Stimulated activated CD4-positive, alpha-beta T cell treated with anti-CD3 and anti-CD28 coated beads, Interleukin-1b, Interleukin-23, amount 100 ng/mL, for 4 hours (primary cell): Measurements from ENCODE around the gene TMTC1.

Experiments
- DNase-seq, 2 donors: peaks; one replicate each; pipeline ENCODE4 v3.0.0-alpha.2; 2020; ENCODE audit warnings: low read depth in 2 of 2

Gene TMTC1

DNA sequence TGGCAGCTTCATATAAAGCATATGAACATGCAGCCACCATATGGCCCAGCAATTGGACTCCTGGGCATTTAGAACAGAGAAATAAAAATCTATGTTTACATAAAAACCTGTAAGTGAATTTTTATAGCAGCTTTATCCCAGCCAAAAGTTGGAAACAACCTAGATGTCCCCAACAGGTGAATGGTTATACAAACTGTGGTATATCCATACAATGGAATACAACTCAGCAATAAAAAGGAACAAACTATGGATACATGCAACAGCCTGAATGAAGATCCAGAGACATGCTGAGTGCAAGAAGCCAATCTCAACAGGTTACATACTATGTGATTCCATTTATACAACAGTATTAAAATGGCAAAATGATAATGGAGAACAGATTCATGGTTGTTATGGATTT lies 3.7 kb downstream of the TMTC1 start:
- DNase-seq = no peak

DNA sequence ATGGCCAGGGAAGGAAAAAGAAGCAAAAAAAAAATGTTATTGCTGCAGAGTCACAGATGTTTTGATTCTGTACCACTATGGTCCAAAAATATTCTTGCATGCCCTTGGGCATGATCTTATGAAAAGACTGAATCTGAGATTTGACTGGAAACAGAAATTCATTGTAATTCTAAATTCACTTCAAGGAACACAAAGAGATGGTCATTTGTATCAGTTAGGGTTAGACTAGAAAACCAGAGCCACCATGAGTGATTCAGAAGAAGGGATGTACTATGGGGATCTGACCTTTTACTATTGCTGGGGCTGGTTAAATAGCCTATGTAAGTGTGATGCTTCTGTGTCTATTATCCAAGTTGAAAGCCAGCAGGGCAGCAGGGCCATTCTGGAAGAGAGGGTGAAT lies 5.2 kb downstream of the TMTC1 start:
- DNase-seq = no peak

DNA sequence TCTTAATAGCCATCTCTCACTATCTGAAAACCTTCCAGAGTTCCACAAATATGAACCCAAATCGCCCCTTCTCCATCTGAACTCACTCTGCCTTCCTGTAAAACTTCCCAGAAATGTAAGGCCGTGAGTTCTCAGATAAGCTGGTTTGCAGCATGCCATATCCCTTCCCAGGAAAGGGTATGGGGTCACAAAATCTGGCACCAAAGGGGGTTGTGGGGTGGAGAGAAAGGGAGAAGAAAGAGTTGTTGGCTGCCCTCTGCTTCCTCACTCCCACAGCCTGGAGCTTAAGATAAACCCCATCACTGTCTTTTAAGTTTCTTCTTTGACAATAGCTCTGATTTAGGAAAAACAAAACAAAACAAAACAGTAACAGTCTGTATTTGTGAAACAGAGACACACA lies 10.7 kb downstream of the TMTC1 start:
- DNase-seq = no peak

DNA sequence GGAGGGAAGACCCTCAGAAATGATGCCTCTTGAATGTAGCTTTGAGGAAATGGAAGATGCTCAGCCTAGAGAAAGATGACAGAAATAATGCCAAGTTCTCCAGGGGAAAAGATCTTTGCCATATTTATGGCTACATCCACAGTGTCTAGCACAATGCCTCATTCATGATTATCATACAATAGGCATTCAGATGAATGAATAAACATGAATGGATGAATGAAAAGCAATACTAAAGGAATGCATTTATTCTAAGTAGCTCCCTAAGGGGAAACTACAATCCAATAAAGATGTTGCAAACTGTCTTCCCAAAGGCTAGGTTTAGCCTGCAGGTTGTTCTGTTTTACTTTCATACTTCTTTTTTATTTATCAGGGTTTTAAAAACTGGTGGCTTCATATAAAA lies 12.0 kb downstream of the TMTC1 start:
- no peak for DNase-seq

DNA sequence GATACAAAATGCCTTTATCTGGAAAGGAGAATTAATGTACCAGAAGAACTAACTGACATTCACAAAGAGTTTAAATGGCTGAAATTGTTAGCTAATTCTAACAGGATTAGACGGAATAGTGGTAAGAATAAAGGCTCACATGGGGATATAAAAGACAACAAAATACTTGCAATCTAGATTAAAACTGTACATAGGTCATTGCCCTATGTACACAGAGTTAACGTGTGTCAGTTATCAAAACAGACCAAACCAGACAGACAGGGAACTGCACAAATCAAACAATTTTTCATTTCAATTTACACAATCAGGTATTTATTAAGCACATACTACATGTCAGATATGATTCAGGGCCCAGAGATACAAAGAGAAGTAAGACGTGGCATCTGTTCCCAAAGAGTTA lies 12.6 kb downstream of the TMTC1 start:
- DNase-seq = no peak

DNA sequence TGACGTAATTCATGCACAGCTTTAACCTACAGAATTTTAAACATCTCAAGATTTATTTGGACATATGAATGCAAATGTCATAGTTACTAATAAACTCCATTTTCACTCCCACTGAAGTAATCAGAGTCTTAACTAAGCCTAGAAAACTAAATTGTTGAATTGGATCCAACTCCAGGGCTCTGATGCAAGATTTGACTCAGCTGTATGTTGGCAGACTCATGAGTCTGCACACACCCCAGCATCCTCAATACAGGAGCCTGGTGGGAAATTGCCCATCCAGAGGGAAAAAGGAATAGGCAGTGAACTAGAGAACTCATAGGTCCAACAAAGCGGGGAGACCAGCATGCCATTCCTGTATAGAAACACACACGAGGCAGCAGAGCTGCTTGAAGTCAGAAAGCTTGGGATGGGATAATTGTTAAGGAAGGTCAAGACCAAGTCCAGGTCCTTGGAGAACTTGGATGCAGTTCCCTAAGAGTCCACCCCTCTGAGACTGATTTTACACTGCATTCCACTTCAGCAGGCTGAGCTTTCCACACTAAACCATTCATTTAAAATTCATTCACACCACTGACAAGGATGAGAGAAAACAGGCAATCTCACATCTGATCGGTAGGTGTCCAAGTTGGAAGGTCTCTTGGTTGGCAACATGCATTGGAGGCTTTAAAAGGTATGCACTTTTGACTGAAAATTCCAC lies 14.4 kb downstream of the TMTC1 start:
- DNase-seq = no peak

DNA sequence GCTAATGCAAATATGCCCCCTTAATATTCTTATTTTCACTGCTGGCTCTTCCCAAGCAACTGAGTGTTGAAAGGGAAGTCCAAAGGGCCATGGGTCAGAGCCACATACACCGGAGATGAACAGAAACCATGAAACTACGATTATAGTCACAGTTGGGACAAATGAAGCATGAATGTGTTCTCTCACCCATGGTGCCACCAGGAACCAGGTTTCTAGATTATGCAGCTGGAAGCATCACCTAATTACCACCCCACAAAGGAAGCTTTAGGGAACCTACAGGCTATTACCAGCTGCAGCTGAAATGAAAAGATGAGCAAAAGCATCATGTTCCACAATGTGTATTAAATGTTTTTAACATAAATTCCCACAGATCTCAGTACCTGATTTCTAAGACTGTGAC lies 15.4 kb downstream of the TMTC1 start:
- no peak for DNase-seq

DNA sequence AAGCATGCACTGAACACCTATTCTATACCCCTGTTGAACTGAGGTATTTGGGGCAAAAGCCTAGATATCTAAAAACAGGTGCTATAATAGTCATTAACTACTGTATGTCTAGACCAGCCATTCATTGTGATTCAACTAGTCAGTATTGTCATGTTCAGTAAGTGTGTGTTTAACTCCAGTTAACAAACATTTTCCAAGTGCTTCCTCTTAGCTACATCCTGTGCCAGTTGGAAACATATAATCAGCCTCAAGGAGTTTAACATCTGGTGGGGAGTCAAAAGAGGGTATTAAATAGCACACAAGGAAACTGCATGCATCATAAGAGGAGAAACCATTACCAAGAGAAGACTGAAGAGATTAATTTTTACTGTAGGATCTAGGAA lies 20.4 kb downstream of the TMTC1 start:
- DNase-seq = no peak

DNA sequence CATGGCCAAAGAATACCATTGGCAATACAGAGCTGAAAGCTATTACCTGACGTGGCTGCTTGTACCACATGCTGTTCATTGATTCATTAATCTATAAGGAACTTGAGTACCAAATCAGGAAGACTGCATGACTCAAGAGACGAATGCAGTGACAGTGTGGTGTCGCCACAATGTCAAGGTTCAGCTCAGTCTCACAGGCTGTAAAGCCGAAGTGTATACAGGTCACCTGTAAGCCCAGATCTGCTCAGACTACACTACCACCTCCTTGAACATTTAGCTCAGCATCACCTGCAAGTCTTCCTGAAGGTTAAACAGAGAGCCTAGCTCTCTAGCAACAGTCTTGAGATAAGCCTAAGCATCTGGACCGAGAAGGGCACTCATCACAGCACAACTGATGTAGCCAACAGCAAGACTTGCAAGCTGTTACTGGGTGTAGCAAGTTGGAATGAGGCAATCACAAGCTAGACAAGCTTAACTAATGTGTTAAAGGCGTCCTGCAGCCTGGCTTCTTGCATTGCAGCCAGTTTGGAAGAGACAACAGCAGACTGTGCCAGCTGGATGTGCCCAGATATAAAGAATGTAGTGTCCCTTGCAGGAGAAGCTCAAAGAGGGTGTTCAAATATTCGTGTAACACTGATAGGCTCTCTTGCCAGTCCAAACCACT lies 21.0 kb downstream of the TMTC1 start:
- no peak for DNase-seq

DNA sequence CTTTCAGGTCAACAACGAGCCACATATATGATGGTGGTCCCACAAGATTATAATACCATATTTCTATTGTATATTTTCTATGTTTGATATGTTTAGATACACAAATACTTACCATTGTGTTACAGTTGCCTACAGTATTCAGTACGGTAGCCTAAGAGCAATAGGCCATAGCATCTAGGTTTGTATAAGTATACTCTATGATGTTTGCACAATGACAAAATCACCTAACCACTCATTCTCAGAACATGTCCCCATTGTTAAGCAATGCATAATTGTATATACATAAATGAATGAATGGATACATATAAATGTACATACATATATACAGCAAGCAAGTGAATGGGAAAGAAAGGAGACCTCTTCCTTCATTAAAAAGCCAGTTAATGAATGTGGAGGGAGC lies 23.8 kb downstream of the TMTC1 start:
- no peak for DNase-seq

DNA sequence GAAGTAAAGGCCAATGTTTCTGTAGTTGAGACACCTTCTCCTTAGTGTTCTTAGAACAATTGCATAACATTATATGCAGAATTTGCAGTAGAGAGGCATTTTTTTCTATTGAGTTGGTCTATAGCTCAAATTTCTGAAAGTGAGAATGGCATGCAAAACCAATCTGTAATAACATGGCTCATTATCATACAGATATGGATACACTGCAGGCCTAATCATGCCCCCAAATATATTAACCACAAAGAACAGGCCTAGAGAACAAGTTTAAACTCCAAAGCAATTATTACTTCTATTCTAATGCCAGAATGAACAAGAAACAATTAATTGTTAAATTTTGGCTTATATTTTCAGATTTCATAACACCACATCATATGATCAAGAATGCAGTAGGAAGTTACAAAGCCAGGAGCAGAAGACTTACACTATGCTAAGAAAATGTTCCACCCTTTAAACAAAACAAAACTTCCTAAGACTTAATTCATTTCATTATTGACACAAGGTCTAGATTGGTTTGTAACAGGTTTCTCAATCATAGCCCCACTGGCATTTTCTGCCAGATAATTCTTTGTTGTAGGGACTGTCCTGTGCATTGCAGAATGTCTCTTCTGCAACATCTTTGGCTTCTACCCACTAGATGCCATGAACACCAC lies 26.9 kb downstream of the TMTC1 start:
- DNase-seq = no peak

DNA sequence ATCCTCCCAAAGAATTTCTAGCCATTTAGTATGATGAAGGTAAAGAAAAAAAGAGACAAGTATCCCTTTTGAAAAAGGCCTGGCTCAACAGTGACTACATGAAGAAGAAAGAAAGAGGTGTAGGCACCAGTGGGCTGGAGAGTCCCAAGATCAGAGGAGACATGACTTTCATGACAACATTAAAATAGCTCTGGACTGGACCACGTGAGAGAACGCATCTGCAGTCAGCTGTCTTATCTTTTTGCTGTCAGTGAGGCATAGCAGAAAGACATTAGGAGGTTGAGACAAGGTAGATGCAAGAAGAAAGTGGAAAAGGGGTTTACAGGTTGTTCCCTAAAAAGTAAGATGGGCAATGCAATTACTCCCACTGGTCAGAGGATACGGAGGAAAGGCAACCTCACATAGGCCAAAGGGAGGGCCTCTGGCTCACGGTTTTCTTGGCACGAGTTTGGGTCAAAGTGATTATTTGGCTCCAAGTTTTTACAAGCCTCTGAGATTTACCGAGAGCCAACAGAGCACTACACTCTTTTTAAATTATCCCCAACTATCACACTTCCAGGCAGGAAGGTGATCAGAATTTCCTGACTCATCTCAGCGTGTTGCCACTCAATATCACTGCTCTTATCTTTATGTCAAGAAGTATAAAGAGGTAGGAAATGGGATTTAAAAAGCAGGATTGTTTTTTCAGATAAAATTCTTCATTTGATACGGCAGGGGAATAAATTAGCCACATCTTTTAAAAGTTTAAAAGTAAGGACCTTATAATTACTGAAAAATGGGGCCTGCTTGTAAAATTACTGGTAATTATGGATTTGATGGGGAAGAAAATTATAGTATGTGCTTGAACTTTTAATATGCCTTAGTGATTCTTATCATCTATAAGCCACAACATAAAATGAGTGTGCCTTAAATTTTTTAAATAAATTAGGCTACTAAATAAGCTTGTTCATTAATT lies 29.2 kb downstream of the TMTC1 start:
- DNase-seq = no peak

DNA sequence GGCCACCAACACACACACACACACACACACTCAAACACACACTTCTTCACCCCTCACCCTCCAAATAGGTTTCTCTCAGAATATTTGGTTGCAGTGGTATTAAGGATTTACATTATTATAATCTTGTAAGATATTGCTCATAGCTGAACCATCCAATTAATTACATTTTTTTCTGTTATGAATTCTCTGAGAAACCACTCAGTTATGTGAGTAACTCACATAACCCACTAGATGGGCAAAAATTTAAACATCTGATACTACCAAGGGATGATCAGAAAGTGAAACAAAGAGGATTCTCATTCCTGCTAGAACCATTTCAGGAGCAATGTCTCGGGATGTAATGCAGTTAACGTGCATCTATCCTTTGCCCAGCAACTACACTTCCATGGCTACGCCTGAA lies 31.6 kb downstream of the TMTC1 start:
- no peak for DNase-seq

DNA sequence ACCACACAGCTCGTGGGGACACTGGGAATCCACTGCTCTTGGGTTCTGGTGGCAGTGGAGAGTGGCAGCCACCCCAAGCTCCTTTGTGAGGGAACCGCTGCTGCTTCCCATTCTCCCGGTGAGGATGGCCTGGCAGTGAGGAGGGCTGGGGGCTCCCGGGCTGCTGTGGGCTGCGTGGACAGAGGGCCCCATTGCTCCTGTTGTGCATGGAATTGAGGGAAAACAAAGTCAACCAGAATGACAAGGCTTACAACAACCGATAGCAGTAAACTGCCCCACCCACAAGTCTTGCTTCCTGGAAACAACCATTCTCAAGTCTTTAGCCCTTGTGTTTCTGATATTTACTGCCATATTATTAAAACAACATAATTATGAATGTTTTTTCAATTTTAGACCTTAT lies 32.1 kb downstream of the TMTC1 start:
- DNase-seq = no peak

DNA sequence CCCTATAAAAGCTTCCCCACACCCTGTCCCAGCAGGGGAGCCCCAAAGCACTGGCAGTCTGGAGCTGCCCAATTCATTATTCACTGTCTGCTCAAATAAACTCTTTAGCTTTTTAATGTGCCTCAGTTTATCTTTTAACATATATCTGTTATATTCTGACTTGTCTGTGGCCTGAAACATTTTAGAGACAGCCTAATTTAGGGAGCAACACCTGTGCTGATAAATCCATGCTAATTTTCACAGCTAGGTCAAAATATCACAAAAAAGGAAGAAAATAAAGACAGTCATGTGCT lies 32.9 kb downstream of the TMTC1 start:
- no peak for DNase-seq

DNA sequence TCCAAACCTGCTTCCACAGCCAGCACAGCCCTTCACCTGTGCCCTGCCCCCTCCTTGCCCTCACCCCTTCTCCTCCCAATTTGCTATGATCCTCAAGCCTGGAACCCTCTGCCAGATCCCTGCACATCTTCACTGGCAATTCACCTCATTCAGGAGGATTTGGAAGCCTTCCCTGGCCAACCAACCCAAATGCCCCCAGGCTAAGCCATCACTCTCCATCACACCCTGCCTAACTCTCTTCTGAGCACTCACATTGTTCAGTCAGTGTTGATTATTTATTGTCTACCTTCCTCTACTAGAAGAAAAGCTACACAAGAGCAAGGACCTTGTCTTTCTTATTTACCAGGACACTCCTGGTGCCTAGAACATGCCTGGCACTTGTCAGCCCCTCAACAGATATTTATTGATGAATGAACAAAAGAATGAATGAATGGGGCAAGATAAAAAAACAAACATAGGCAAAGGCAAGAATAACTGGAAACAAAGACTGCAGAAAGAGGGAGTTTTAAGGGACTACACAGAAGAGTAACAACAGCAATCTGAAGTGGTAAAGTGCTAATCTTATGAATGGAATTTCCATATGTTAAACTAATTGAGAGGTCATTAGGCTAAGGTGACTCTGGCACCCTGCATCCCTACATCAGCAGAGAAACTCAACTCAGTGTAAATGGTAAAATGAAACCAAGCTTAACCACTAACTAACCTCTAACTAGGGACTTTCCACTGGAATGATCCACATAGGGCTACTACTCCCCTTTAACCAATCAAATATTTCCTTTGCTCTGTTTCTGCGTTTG lies 33.4 kb downstream of the TMTC1 start:
- no peak for DNase-seq

DNA sequence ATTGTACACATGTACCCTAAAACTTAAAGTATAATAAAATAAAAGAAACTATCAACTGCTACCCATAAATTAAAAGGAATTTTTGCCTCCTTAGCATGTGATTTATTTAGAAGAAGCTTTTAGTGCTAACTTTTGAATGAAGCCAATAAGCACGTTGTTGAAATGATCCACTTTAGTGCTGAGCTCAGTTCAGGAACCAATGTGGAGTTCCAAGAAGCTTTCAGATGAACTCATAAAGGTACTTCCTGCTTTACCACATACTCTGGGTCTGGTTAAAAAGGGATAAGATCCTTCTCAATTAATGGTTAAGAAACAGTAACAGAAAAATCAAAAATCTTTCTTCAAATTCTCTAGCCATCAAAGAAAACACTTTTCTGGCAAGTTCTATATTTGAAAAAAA lies 39.4 kb downstream of the TMTC1 start:
- DNase-seq = no peak

DNA sequence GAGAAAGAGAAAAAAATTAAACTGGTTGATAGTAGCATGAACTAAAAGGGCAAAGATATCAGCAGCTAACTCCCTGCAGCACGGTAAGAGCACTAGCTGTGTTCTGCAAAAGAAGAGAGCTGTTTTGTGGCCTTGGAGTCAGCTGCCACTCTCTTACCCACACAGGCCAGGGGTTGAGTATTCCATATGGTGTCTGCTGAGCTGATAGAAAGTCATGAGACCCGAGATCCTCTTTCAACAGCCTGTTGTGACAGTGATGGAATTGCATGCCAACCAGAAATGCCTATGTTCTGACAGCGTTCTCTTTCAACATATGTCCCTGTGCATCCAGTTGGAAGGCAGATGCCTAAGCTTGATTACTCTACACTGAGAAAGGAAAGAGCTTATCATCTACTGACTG lies 39.9 kb downstream of the TMTC1 start:
- no peak for DNase-seq

DNA sequence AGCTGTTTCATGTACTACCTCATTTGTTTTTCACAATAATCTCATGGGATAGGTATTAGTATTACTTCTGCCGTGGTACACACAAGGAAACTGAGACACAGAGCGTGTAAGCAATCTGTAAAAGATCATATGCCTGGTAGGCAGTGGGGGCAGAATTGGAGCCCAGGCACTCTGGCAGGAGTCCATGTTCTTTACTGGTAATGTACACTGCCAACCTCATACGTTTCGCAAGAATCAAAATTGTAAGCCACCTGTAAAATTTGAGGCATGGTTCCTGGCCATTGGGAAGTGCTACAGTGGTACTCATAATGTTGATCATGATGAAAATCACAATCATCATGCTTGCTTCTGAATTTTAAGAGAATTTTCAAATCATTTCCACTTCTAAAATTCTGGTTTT lies 40.7 kb downstream of the TMTC1 start:
- DNase-seq = no peak

DNA sequence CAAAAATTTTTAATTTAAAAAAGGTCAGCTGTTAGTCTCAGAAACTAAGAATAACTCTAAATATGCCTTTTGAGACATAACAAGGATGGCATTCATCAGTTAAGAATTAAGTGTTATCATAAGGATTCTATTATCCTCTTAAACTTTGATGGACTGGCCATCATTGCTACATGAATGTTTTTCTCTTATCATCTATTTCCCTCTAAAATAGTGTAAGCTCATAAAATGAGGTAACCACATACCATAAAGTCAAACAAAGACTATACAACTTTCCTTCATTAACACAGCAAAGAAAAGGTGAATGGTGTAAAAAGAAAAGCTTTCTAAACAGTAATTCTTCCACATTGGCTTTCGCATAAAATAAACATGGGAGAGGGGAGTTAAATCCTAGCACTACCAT lies 41.1 kb downstream of the TMTC1 start:
- no peak for DNase-seq

DNA sequence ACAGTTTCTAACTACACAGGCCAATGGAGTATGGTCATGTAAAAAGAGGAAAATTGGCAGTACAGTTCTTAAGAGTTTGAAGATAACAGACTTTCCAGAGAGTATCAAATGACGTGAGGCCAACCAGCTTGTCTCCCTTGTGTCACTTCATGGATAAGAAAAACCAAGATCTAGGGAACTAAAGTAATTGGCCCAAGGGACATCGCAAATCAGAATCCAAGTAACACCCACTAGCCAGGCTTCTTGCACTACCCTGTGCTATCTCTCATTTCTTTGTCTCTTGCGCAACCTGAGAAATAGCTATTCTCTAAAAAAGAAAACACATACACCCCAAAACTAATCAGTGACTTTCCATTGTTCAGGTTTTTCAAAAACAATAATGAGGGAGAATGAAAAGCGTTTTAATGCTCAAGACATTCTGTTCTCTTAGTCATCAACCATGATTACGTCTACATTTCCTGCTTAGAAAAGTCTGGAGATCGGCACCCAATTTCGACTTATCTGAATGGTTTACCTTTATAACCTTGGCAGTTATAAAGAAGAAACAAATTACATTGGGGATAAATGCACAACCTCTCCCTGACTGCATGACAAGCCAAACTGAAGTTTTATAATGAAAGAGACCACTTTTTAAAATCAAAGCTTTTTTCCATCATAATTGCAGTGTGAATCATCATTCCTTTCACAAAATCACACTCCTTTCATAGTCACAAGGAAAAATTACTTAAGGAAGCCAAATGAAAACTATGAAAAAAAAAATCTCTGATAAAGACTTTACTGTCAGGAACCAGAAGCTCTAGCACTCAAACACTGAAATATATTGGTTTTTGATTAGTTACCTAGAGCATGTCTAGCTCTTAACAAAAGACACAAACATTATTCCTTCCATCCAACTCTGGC lies 42.1 kb downstream of the TMTC1 start:
- DNase-seq = no peak
